Activated naive CD8-positive, alpha-beta T cell (primary cell): ENCODE results near the gene CCDC88B.
A peak's percentile ranks its signal among the peaks of the same experiment; 100 is the strongest.

ENCODE experiments used
- H3K27ac Mint-ChIP-seq: one replicate; pipeline ENCODE4 v1.8.0; 2021; ENCODE audit warnings: mixed read lengths
- H3K27me3 Mint-ChIP-seq: one replicate; pipeline ENCODE4 v1.8.0; 2021; ENCODE audit warnings: mixed read lengths
- H3K36me3 Mint-ChIP-seq: one replicate; pipeline ENCODE4 v1.8.0; 2021; ENCODE audit warnings: mixed read lengths
- H3K4me1 Mint-ChIP-seq: one replicate; pipeline ENCODE4 v1.8.0; 2021; ENCODE audit warnings: low read depth, mixed read lengths
- H3K4me3 Mint-ChIP-seq: one replicate; pipeline ENCODE4 v1.8.0; 2021; ENCODE audit warnings: mild to moderate bottlenecking, mixed read lengths
- H3K9me3 Mint-ChIP-seq: one replicate; pipeline ENCODE4 v1.8.0; 2021; ENCODE audit warnings: low read depth, mixed read lengths

Gene CCDC88B

DNA sequence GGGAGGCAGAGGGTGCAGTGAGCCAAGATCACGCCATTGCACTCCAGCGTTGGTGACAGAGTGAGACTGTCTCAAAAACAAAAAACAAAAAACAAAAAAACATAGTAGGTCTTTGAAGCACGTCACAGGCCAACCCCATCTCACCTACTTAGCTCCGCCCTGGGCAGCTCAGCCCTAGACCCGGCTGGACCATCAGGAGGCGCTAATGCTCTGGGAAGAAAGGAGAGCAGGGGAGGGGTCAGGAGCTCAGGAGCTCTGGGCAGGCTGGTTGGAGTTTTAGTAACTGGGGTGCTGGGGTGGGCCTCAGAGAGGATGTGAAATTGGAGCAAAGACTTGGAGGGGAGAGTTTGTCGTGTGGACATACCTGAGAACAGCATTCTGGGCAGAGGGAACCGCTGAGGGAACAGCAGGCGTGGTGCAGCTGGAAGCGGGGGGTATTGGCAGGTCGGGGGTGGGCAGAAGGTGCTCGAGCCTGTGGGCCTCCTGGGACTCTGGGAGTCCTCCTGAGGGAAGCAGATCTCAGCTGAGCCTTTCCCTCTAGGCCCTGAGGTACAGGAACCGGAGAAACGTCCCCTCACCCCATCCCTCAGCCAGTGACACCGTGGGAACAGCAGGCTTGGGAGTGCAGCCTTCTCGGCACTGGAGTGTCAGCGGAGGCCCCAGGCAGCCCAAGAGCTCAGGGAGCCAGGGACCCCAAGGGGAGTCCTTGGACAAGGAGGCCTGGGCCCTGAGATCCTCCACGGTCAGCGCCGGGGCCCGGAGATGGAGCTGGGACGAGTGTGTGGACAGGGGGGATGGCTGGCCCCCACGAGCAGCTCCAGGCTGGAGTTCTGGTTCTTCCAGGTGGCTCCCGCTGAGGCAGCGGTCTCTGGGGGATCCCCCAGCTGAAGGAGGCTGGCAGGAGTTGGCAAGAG is 16.8 kb downstream of the CCDC88B start:
- Mint-ChIP-seq H3K27ac (no peak overlapping the region), H3K4me3 (peak overlapping the region; percentile 60), H3K9me3 (no peaks in the 10 kb centered on the region), H3K27me3 (no peaks in the 10 kb centered on the region), H3K36me3 (no peaks in the 10 kb centered on the region), H3K4me1 (peaks cover 24% of the 10 kb centered on the region)

DNA sequence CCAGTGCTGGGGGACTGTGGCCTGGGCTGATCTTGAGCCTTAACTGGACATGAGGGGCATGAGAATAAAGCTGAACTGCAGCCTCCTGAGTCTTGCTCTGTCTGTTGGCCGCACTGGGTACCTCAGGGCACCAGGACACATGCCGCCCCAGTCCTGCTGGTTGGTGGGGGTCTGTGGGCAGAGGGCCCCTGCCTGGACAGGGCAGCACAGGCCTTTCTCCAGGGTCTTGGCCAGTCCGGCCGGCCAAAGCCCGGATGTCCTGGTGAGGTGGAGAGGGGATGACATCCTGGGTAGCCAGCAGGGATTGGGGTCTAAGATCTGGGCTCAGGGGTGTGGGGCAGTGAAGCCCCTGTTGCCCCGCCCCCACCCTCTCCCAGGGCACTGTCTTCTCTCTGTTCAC is 17.4 kb downstream of the CCDC88B start:
- H3K36me3 Mint-ChIP-seq: no peaks in the 10 kb centered on the region
- H3K4me3 Mint-ChIP-seq: no peak overlapping the region
- H3K4me1 Mint-ChIP-seq: peaks cover 24% of the 10 kb centered on the region
- H3K9me3 Mint-ChIP-seq: no peaks in the 10 kb centered on the region
- no peak overlapping the region for H3K27ac Mint-ChIP-seq
- no peaks in the 10 kb centered on the region for H3K27me3 Mint-ChIP-seq

DNA sequence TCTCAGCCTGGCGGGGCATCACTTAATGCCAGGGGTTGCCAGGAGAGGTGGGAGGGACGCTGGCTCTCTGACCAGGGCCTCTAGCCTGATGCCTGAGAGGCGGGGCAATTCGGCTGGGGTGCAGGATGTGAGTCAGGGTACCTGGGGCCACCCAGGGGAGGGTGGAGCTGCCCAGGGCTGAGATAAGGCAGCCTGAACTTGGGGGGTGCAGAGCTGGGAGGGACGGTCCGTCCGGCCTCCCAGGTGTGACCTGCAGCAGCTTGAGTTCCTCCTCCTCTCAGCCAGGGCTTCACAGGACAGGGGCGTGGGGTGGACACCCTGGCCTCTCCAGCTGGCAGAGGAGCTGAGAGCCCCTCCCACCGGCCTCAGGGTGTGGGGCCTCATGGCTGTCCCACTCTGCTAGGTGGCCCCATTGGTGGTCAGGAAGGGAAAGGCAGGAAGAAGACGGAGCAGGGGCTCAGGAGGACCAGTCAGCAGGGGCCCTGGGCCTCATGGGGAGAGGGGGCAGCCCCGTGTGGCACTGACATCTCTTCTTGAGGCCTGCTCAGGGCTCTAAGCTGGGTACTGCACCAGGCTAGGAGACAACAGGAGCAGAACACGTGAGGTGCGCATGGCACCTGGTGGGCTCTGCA is 18.0 kb downstream of the CCDC88B start:
- Mint-ChIP-seq H3K36me3 (no peaks in the 10 kb centered on the region), H3K4me3 (peak overlapping the region; percentile 65), H3K27me3 (no peaks in the 10 kb centered on the region), H3K9me3 (no peaks in the 10 kb centered on the region), H3K27ac (no peak overlapping the region), H3K4me1 (peaks cover 24% of the 10 kb centered on the region)

DNA sequence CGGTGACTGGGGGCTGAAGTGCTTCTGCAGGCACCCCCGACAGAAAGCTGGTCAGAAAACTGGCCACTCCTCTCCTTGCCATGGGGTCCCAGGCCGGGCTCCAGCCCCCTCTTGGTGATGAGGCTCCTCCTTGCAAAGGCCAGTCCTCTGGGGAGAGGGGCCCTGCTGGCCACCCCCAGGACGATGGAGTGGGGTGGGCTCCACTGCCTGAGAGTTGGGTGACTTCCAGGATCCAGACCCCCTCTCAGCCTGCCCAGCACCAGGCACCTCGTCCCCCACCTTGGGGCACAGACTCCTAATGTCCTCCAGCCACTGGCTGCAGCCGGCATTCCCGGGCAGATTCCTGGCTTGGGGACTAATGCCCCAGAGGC is 18.5 kb downstream of the CCDC88B start:
- no peaks in the 10 kb centered on the region for H3K9me3 Mint-ChIP-seq
- H3K27ac Mint-ChIP-seq: no peak overlapping the region
- peak overlapping the region; percentile 65 for H3K4me3 Mint-ChIP-seq
- H3K36me3 Mint-ChIP-seq: no peaks in the 10 kb centered on the region
- H3K4me1 Mint-ChIP-seq: peaks cover 24% of the 10 kb centered on the region
- H3K27me3 Mint-ChIP-seq: no peaks in the 10 kb centered on the region

DNA sequence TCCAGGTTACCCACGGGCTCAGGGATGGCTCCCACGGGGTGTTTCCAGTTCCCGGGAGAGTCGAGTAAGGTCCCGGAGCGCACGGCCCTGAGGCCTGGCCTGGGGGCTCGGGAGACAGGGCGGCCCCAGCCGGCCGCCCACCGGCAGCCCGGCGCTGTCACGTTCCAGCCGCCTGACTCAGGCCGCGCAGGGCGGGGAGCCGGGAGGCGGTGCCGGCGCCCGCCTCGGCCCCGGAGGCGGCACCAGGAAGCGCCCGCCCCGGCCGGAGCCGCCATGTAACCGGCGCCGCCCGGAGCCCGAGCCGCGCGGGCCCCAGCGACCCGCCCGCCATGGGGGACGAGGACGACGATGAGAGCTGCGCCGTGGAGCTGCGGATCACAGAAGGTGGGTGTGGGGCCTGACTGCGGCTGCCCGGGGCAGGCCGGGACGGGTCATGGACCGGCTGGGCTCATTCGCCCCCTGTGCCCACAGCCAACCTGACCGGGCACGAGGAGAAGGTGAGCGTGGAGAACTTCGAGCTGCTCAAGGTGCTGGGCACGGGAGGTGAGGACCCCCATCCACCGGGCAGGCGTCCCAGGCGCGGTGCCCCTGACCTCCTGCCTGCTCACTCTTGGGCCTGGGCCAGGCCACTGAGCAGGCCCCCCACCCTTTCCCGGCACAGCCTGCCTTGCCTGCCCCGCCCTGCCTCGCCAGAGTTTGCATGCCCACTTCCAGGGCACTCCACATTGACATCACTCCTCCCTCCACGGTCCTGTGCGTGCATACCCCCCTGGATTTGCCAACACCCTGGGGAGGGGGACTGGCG is 19.1 kb downstream of the CCDC88B start, which contains the start of gene RPS6KA4:
TSS of gene RPS6KA4 (plus strand) at position 256 of the 805 bp plus-strand sequence. CDS start at position 330, 74 bp downstream.
- peak within 1 kb of the TSS; percentile 50 for H3K27ac Mint-ChIP-seq
- no peaks in the 10 kb centered on the region for H3K27me3 Mint-ChIP-seq
- no peaks in the 10 kb centered on the region for H3K36me3 Mint-ChIP-seq
- peaks cover 24% of the 10 kb centered on the region for H3K4me1 Mint-ChIP-seq
- H3K4me3 Mint-ChIP-seq: peak within 1 kb of the TSS; percentile 90
- H3K9me3 Mint-ChIP-seq: no peaks in the 10 kb centered on the region

DNA sequence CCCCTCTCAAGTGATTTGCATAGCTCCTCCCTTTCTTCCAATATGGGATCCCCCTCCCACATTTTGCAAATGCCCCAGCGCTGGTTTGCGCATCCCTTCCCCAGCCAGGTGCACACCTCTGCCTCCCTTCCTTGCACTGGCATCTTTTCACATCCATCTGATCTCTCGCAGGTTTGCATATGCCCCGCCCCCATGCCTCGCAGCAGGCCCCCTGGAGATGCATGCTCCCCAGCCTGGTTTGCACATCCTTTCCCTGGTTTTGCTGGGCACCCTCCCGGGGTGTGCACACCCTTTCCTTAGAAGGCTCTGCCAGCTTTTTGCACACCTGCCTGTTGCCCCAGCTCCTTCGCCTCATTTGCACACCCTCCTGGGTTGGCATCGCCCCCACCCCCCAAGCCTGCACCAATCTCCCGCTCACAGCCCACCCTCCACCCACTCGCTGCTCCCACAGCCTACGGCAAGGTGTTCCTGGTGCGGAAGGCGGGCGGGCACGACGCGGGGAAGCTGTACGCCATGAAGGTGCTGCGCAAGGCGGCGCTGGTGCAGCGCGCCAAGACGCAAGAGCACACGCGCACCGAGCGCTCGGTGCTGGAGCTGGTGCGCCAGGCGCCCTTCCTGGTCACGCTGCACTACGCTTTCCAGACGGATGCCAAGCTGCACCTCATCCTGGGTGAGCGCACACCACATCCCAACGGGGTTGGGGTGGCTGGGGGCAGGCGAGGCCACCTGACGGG is 19.9 kb downstream of the CCDC88B start:
- peak overlapping the region; percentile 50 for H3K27ac Mint-ChIP-seq
- H3K4me3 Mint-ChIP-seq: peak overlapping the region; percentile 90
- no peaks in the 10 kb centered on the region for H3K9me3 Mint-ChIP-seq
- no peaks in the 10 kb centered on the region for H3K27me3 Mint-ChIP-seq
- peaks cover 24% of the 10 kb centered on the region for H3K4me1 Mint-ChIP-seq
- peaks cover 3% of the 10 kb centered on the region for H3K36me3 Mint-ChIP-seq

DNA sequence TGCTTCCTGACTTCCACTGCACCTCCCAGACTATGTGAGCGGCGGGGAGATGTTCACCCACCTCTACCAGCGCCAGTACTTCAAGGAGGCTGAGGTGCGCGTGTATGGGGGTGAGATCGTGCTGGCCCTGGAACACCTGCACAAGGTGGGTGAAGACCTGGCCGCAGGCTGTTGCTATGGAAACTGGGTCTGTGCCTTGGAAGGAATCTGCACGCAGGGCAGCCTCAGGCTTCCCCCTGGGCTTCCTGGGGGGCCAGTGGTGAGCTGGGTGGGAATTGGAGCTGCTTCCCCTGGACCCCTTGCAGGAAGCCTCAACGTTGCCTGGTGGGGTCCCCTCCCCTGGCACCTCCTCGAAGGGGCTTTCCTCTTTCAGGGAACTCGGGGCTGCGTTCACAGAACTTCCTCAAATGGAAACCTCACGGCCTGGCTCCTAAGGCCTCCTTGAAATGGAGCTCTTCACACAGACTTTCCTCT is 20.5 kb downstream of the CCDC88B start:
- H3K27ac Mint-ChIP-seq: no peak overlapping the region

DNA sequence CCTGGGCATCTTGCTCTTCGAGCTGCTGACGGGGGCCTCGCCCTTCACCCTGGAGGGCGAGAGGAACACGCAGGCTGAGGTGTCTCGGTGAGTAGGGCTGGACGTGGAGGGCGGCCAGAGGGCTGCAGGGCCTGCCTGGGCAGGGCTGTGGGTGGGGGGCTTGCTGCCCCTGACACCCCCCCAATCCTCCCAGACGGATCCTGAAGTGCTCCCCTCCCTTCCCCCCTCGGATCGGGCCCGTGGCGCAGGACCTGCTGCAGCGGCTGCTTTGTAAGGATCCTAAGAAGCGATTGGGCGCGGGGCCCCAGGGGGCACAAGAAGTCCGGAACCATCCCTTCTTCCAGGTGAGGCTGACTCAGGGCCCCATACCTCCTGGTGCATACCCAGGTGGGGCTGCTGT is 21.7 kb downstream of the CCDC88B start:
- Mint-ChIP-seq H3K27ac (no peak overlapping the region), H3K4me1 (peaks cover 21% of the 10 kb centered on the region), H3K36me3 (peaks cover 5% of the 10 kb centered on the region), H3K9me3 (no peaks in the 10 kb centered on the region), H3K4me3 (no peak overlapping the region), H3K27me3 (no peaks in the 10 kb centered on the region)

More for the DNA sequence above, 20.5 kb downstream of the CCDC88B start:
- Mint-ChIP-seq H3K4me1 (peaks cover 24% of the 10 kb centered on the region), H3K27me3 (no peaks in the 10 kb centered on the region), H3K4me3 (peak overlapping the region; percentile 90), H3K36me3 (peaks cover 3% of the 10 kb centered on the region), H3K9me3 (no peaks in the 10 kb centered on the region)

DNA sequence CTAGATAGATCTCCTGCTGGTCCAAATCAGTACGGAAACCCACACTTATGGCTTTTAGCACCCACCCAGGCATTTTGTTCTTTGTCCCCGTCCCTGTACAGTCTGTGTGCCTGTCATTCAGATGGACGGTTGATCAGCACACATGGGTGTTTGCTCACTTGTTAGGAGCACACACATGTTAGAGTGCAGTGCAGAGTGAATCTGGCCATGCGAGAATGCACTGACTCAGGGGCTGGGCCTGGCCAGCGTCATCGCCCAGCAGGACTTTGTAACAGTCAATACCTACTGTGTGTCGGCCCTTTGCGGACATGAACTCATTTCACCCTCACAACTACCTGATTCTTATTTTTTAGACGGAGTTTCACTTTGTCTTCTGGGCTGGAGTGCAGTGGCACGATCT is 22.3 kb downstream of the CCDC88B start:
- peaks cover 8% of the 10 kb centered on the region for H3K36me3 Mint-ChIP-seq
- no peaks in the 10 kb centered on the region for H3K9me3 Mint-ChIP-seq
- peak overlapping the region; percentile 10 for H3K27ac Mint-ChIP-seq
- peaks cover 20% of the 10 kb centered on the region for H3K4me1 Mint-ChIP-seq
- no peaks in the 10 kb centered on the region for H3K27me3 Mint-ChIP-seq
- H3K4me3 Mint-ChIP-seq: no peak overlapping the region

DNA sequence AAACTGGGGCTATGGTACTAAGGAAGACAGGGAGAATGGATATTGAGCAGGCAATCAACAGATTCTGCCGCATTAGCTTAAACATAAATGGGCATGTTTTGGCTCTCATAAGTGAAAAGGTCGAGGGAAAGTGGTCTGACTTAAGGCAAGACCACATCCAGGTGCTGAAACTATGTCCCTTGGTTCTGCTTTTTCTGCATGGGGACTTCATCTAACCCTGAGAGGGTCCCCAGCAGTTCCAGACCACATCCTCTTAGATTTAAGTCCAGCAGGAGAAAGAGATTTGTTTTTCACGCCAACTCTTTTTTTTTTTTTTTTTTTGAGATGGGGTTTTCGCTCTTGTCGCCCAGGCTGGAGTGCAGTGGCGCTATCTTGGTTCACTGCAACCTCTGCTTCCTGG is 24.4 kb downstream of the CCDC88B start:
- H3K4me3 Mint-ChIP-seq: no peak overlapping the region
- peaks cover 8% of the 10 kb centered on the region for H3K36me3 Mint-ChIP-seq
- peaks cover 10% of the 10 kb centered on the region for H3K4me1 Mint-ChIP-seq
- H3K9me3 Mint-ChIP-seq: no peaks in the 10 kb centered on the region
- no peak overlapping the region for H3K27ac Mint-ChIP-seq
- H3K27me3 Mint-ChIP-seq: no peaks in the 10 kb centered on the region

DNA sequence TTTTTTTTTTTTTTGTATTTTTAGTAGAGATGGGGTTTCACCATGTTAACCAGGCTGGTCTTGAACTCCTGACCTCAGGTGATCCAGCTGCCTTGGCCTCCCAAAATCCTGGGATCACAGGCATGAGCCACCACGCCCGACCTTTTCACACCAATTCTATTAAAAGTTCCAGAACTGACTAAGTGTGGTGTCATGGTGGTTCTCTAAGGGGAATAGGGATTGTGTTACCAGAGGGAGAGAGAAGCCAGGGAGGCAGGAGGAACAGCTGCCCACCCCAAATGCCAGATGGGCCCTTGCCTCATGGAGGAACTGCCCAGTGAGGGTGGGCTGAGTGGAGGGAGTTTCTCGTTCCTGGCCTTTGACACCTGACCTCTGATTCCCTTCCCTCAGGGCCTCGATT is 24.9 kb downstream of the CCDC88B start:
- H3K36me3 Mint-ChIP-seq: peaks cover 8% of the 10 kb centered on the region

DNA sequence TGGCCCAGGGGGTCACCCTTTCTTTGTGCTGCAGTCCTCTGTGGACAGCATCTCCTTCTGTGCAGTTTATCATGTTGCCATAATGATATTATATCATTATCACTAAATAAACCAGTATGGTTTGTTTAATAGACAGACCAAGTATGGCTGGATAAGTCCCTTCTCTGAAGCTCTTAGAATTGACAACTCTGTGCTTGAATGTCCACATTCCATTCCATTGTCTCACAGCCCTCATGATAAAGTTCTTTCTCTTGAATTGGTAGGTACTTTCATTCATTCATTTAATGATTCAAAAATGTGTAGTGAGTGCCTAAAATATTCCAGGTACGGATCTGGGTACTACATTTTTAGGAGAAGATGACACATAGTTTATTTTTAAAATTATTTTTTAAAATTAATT is 26.7 kb downstream of the CCDC88B start:
- no peaks in the 10 kb centered on the region for H3K27me3 Mint-ChIP-seq
- H3K9me3 Mint-ChIP-seq: no peaks in the 10 kb centered on the region
- no peak overlapping the region for H3K27ac Mint-ChIP-seq
- H3K4me1 Mint-ChIP-seq: no peaks in the 10 kb centered on the region
- no peak overlapping the region for H3K4me3 Mint-ChIP-seq
- H3K36me3 Mint-ChIP-seq: peaks cover 8% of the 10 kb centered on the region

More for the DNA sequence above, 24.9 kb downstream of the CCDC88B start:
- H3K4me3 Mint-ChIP-seq: no peak overlapping the region
- H3K27me3 Mint-ChIP-seq: no peaks in the 10 kb centered on the region
- H3K27ac Mint-ChIP-seq: no peak overlapping the region
- no peaks in the 10 kb centered on the region for H3K9me3 Mint-ChIP-seq
- peaks cover 5% of the 10 kb centered on the region for H3K4me1 Mint-ChIP-seq

DNA sequence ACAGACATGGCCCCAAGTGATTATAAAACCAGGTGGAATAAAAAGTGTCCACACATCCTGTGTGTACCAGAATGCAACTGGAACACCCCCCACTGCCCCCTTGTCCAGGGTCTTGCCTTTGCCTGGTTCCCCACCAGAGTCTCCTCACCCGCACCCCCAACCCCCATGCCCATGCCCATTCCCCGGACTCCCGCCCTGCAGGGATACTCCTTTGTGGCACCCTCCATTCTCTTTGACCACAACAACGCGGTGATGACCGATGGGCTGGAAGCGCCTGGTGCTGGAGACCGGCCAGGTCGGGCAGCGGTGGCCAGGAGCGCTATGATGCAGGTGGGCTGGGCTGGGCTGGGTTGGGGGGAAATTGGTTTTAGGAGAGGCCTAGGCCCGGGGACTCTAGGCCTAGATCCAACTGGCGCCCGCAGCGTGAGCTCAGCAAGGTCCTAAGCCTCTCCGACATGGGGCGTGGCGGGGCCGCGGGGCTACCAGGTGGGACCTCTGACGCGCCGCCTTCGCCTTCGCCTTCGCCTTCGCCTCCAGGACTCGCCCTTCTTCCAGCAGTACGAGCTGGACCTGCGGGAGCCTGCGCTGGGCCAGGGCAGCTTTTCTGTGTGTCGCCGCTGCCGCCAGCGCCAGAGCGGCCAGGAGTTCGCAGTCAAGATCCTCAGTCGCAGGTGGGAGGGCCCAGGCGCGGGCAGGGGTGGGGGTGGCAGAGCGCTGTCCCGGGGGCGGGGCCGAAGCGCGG is 28.1 kb downstream of the CCDC88B start:
- no peaks in the 10 kb centered on the region for H3K4me1 Mint-ChIP-seq
- no peak overlapping the region for H3K4me3 Mint-ChIP-seq
- H3K27ac Mint-ChIP-seq: no peak overlapping the region
- no peaks in the 10 kb centered on the region for H3K9me3 Mint-ChIP-seq
- peaks cover 8% of the 10 kb centered on the region for H3K36me3 Mint-ChIP-seq
- no peaks in the 10 kb centered on the region for H3K27me3 Mint-ChIP-seq

DNA sequence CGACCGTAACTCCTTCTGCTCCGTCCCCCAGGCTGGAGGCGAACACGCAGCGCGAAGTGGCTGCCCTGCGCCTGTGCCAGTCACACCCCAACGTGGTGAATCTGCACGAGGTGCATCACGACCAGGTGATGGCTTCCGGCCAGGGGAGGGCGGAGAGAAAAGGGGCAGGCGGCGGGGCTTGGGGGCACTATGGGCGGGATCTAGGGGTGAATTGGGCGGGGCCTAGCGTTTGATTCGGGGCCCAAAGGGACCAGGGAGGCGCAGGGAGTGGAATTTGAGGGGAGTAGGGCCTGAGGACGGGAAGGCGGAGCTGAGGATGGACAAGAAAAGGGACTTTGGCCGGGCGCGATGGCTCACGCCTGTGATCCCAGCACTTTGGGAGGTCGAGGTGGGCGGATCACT is 28.7 kb downstream of the CCDC88B start:
- no peaks in the 10 kb centered on the region for H3K9me3 Mint-ChIP-seq

More for the DNA sequence above, 28.7 kb downstream of the CCDC88B start:
- Mint-ChIP-seq H3K4me1 (no peaks in the 10 kb centered on the region), H3K4me3 (no peak overlapping the region), H3K27ac (no peak overlapping the region), H3K36me3 (peaks cover 8% of the 10 kb centered on the region), H3K27me3 (no peaks in the 10 kb centered on the region)
